KOPT-K1 (cell line): ENCODE results near the gene NTRK2.

Experiments
- H3K27ac ChIP-seq: fragments of 200-600 bp; sonication (generic); 2 replicates; pipeline ENCODE4 v1.5.1; 2016; ENCODE audit warnings: antibody characterized with exemption, mild to moderate bottlenecking, low read depth, low read length; ENCODE audit not compliant: poor library complexity, severe bottlenecking
- H3K36me3 ChIP-seq: fragments of 200-600 bp; sonication (generic); 2 replicates; pipeline ENCODE4 v1.5.1; 2017; ENCODE audit warnings: antibody characterized with exemption, mild to moderate bottlenecking, low read length, moderate library complexity; ENCODE audit not compliant: insufficient read depth
- H3K9me3 ChIP-seq: fragments of 200-600 bp; sonication (generic); 2 replicates; pipeline ENCODE4 v1.5.1; 2017; ENCODE audit warnings: antibody characterized with exemption, low read length, mild to moderate bottlenecking; ENCODE audit not compliant: insufficient read depth, poor library complexity, severe bottlenecking

The NTRK2 gene

DNA sequence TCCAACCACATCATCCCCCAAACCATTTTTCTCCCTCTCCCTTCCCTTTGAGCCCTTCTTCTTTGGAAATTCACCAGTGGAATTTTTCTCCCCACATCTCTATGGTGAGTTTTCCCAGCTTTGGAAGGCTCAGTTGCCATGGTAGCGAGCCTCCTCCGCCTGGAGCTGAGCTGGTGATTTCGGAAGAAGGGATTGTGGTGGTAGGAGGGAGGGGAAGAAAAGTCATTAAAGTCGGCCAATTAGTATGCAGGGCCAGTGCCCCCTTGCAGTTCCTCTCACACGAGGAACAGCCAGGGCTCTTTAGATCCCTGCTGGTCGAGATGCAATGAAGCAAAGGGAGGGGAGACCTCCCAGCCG lies 322.0 kb downstream of the NTRK2 start:
- H3K27ac ChIP-seq: no peak overlapping the region
- no peaks in the 10 kb centered on the region for H3K9me3 ChIP-seq
- H3K36me3 ChIP-seq: no peaks in the 10 kb centered on the region

DNA sequence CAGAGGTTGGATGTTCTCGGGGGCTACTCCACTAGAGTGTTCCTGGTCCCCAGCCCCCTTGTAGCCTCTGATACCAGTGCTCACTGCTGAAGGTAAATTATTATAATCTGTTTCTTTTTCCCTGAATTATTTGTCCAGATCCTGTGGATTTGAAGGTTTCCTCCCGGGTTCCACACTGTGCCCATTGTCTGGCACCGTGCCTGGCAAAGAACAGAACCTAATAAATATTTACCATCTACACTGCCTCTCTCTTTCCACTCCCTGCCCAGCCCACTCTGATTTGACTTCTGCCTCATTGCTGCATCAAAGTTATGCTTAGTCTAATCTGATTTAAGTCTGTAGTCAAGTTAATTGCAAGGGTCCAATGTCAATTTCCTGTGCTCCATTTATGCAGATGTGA lies 322.9 kb downstream of the NTRK2 start:
- no peaks in the 10 kb centered on the region for H3K36me3 ChIP-seq
- H3K9me3 ChIP-seq: no peaks in the 10 kb centered on the region
- H3K27ac ChIP-seq: no peak overlapping the region

GRCh38 chr9:84993105-84993504 lies 323.6 kb downstream of the NTRK2 start:
- no peaks in the 10 kb centered on the region for H3K36me3 ChIP-seq
- no peak overlapping the region for H3K27ac ChIP-seq
- H3K9me3 ChIP-seq: no peaks in the 10 kb centered on the region

DNA sequence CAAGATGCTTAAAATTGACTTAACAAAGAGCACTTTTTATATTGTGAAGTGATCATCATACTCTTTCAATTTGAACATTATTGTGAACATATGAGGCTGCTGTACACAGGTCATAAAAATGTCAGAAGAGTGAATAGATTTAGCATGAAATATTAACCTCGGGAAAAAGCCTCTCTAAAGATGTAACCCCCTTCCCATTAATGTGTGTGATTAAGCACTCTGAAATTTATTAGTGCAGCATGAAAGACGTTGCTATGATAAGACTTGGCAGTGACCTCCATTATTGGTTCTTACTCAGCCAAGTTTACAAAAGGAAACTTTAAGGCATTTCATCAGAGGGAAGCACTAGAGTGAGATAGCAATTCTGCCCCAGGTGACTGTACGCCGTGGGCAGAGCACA lies 326.5 kb downstream of the NTRK2 start:
- H3K9me3 ChIP-seq: no peaks in the 10 kb centered on the region
- H3K27ac ChIP-seq: no peak overlapping the region
- no peaks in the 10 kb centered on the region for H3K36me3 ChIP-seq

DNA sequence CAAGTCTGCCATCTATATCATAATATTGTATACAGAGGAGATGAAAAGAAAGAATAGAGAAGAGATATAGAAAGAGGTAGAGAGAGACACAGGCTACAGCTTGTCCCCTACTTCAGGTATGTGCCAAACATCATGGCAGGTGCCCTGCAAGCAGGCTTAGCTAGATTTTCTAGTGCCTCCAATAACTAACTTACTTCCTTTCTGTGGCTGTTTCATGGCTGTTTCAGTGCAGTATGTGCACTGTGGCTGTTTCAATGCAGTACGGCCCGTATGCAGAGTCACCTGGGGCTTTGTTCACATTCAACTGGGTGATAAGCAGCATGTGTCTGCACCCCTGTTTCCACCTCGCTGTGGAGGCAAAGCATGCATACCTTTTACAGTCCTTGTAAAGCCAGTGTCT lies 327.2 kb downstream of the NTRK2 start:
- no peaks in the 10 kb centered on the region for H3K9me3 ChIP-seq
- H3K27ac ChIP-seq: no peak overlapping the region
- H3K36me3 ChIP-seq: no peaks in the 10 kb centered on the region

GRCh38 chr9:84997472-84997871 lies 327.9 kb downstream of the NTRK2 start:
- no peaks in the 10 kb centered on the region for H3K36me3 ChIP-seq
- no peaks in the 10 kb centered on the region for H3K9me3 ChIP-seq
- H3K27ac ChIP-seq: no peak overlapping the region

DNA sequence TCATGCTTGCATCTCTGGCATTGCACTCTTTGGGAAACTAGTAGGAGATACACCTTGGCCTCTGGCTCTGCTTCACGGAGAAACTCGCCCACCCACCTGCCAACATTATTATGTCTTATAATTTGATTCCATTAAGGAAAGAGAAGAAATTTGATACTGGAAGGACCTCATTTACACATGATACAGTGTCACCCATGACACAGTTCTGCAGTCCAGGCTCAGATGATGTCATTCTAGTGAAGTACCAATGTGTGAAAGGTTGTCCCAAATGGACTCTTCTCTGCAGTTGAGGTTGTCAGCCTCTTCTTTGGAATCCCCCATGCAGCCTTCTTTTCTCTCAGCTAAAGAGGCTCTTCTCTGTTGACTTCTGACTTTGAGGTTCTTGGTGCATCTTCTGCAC lies 329.1 kb downstream of the NTRK2 start:
- Histone ChIP-seq H3K36me3 (no peaks in the 10 kb centered on the region), H3K27ac (no peak overlapping the region), H3K9me3 (no peaks in the 10 kb centered on the region)

DNA sequence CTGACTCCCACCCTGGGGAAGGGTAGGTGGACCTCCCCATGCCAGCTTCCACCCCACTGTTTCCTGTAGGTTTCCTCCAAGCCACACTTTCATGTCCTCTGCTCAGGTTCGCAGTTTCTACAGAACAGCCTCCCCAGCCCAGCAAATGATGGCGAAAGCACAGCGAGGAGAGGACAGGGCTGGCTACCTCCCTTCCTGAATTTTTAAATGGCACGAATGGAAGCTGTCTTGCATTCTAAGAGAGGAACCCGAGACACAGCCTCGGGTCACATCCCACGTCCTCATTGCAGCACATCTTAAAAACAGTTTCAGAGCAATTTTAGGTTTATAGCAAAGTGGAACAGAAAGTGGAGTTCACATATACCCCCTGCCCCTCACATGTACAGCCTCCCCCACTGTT lies 330.3 kb downstream of the NTRK2 start:
- Histone ChIP-seq H3K36me3 (no peaks in the 10 kb centered on the region), H3K9me3 (no peaks in the 10 kb centered on the region), H3K27ac (no peak overlapping the region)

GRCh38 chr9:85001925-85002324 lies 332.4 kb downstream of the NTRK2 start:
- H3K27ac ChIP-seq: no peak overlapping the region
- no peaks in the 10 kb centered on the region for H3K9me3 ChIP-seq
- no peaks in the 10 kb centered on the region for H3K36me3 ChIP-seq

- Histone ChIP-seq H3K9me3 (no peaks in the 10 kb centered on the region), H3K27ac (no peak overlapping the region), H3K36me3 (no peaks in the 10 kb centered on the region)
Observed at GRCh38 chr9:85004818-85005413, 335.4 kb downstream of the NTRK2 start.

- no peaks in the 10 kb centered on the region for H3K36me3 ChIP-seq
- no peaks in the 10 kb centered on the region for H3K9me3 ChIP-seq
- H3K27ac ChIP-seq: no peak overlapping the region
Observed at GRCh38 chr9:85007748-85008147, 338.2 kb downstream of the NTRK2 start.

- Histone ChIP-seq H3K27ac (no peak overlapping the region), H3K9me3 (no peaks in the 10 kb centered on the region), H3K36me3 (no peaks in the 10 kb centered on the region)
Observed at GRCh38 chr9:85008215-85008614, 338.7 kb downstream of the NTRK2 start.

GRCh38 chr9:85009251-85009650 lies 339.7 kb downstream of the NTRK2 start:
- Histone ChIP-seq H3K36me3 (no peaks in the 10 kb centered on the region), H3K27ac (no peak overlapping the region), H3K9me3 (no peaks in the 10 kb centered on the region)

- Histone ChIP-seq H3K9me3 (no peaks in the 10 kb centered on the region), H3K36me3 (no peaks in the 10 kb centered on the region), H3K27ac (no peak overlapping the region)
Observed at GRCh38 chr9:85013703-85014102, 344.2 kb downstream of the NTRK2 start.

DNA sequence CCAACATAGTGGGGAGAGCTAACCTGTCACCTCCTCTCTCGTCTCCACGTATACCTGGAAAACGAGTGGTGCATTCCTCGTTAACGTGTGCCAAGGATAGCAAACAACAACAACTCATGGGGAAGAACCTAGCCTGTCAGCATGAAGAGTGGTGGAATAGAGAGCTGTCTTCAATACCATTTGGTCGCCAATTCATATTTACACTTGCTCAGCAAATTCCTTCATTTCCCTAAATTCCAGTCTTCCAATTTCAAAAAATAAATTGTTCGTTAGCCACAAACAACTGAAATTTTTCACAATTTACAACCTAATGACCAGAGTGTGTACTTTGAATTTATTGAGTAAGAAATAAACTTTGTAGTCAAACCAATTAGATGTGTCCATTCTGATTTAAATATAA lies 344.8 kb downstream of the NTRK2 start:
- H3K27ac ChIP-seq: no peak overlapping the region
- H3K36me3 ChIP-seq: no peaks in the 10 kb centered on the region
- no peaks in the 10 kb centered on the region for H3K9me3 ChIP-seq

- H3K27ac ChIP-seq: no peak overlapping the region
- H3K36me3 ChIP-seq: no peaks in the 10 kb centered on the region
- H3K9me3 ChIP-seq: no peaks in the 10 kb centered on the region
Observed at GRCh38 chr9:85016384-85017006, 347.0 kb downstream of the NTRK2 start.
